ENCODE data around the gene POU2F2. TPM values are rescaled to one million over a fixed set of nuclear protein-coding genes. Genes with fewer than 3 reads are reported as not detected.
"Not testable (repeated sequence)": the region's sequence is repeated elsewhere in the genome, so short reads cannot be mapped to it uniquely, and the experiment has no call there.

POU2F2 gene
- polyA plus RNA-seq, 1 of the 3 experiments (the other 2 are of a cell fraction), result 0.49 TPM

GRCh38 chr19:42045575-42045974 is 86.7 kb downstream of the POU2F2 start (continued):
- TF ChIP-seq SIN3A (IDR thresholded peaks at IDR 0.05; ENCODE audit: borderline replicate concordance, low read depth, low read length) (no peak), MAX (IDR thresholded peaks at IDR 0.05; ENCODE audit: low read depth) (no peak), JUND (IDR thresholded peaks at IDR 0.05) (no peak)

GRCh38 chr19:42042455-42043170 is 89.6 kb downstream of the POU2F2 start:
- Histone ChIP-seq H3K4me3 (ENCODE audit: low read depth in 2 of 2, low read length in 1 of 2) (no peak overlapping the region), H3K4me2 (no peak overlapping the region), H3K9me3 (no peaks in the 10 kb centered on the region), H3K79me2 (ENCODE audit: insufficient read depth) (no peaks in the 10 kb centered on the region), H3K27me3 (ENCODE audit: insufficient read depth) (peaks cover 12% of the 10 kb centered on the region; the same call in 1 of the 2 replicates), H3K4me1 (ENCODE audit: control insufficient read depth in 1 of 2, insufficient read depth in 2 of 2, low read depth in 1 of 2, low read length in 1 of 2) (no peaks in the 10 kb centered on the region), H3K9me2 (no peaks in the 10 kb centered on the region), H4K20me1 (ENCODE audit: insufficient read depth) (no peaks in the 10 kb centered on the region), H3F3A (replicated peaks; ENCODE audit: insufficient read depth) (no peaks in the 10 kb centered on the region), H3K27ac (ENCODE audit: low read depth in 2 of 2, low read length in 1 of 2) (no peak overlapping the region), H2AFZ (ENCODE audit: low read depth) (no peak overlapping the region), H3K36me3 (replicated peaks in 1 of 2; ENCODE audit: control insufficient read depth in 1 of 2, insufficient read depth in 2 of 2, low read length in 1 of 2) (no peaks in the 10 kb centered on the region), H3K9ac (no peak overlapping the region)
- ChIA-PET POLR2A (no interaction called here), CTCF (interaction anchor here (0.8 kb wide), 1 partner anchor 8 kb away, joined by 3 read pairs; no protein-coding TSS in a partner anchor)
- 82% methylated on average over 23 of the region's 30 CpGs for WGBS (ENCODE audit: low lambda C conversion rate)
- TF ChIP-seq FOXJ3 (CRISPR knock-in tag; IDR thresholded peaks at IDR 0.05) (no peak), RXRA (IDR thresholded peaks at IDR 0.05; ENCODE audit: borderline replicate concordance, low read depth) (no peak), TCF12 (IDR thresholded peaks at IDR 0.05) (no peak), GABPA (IDR thresholded peaks at IDR 0.05; ENCODE audit: low read depth) (no peak), POLR2AphosphoS5 (IDR thresholded peaks at IDR 0.05; ENCODE audit: low read depth, low read length) (no peak), RAD21 (IDR thresholded peaks at IDR 0.05; ENCODE audit: low read length) (no peak), CHD2 (IDR thresholded peaks at IDR 0.05; ENCODE audit: low read length, partially characterized antibody) (no peak), SMC3 (IDR thresholded peaks at IDR 0.05; ENCODE audit: low read depth, low read length) (no peak), JUND (IDR thresholded peaks at IDR 0.05) (no peak), NRF1 (IDR thresholded peaks at IDR 0.05; ENCODE audit: low read depth, low read length) (no peak), RCOR1 (IDR thresholded peaks at IDR 0.05; ENCODE audit: low read length) (no peak), NFIC (IDR thresholded peaks at IDR 0.05; ENCODE audit: borderline replicate concordance) (no peak), RFX5 (IDR thresholded peaks at IDR 0.05; ENCODE audit: low read length) (no peak), SIN3A (IDR thresholded peaks at IDR 0.05; ENCODE audit: borderline replicate concordance, low read depth, low read length) (no peak), REST (IDR thresholded peaks at IDR 0.05; ENCODE audit: low read depth, low read length) (no peak), MXI1 (IDR thresholded peaks at IDR 0.05; ENCODE audit: low read depth, low read length) (no peak), ELF1 (IDR thresholded peaks at IDR 0.05) (no peak), FOSL2 (IDR thresholded peaks at IDR 0.05; ENCODE audit: borderline replicate concordance, low read depth) (no peak), PBX3 (IDR thresholded peaks at IDR 0.05) (no peak), TAF1 (IDR thresholded peaks at IDR 0.05; ENCODE audit: borderline replicate concordance, low read depth, low read length) (no peak)
- no peak for DNase-seq

- 64% methylated on average over 9 of the region's 9 CpGs for WGBS (ENCODE audit: low lambda C conversion rate)
- H3K9me2 ChIP-seq; H3K27me3 ChIP-seq (ENCODE audit: insufficient read depth); H3K79me2 ChIP-seq (ENCODE audit: insufficient read depth); H3K9me3 ChIP-seq; H3K27ac ChIP-seq (ENCODE audit: low read depth in 2 of 2, low read length in 1 of 2); POLR2A ChIA-PET; H2AFZ ChIP-seq (ENCODE audit: low read depth); H3K36me3 ChIP-seq (replicated peaks in 1 of 2; ENCODE audit: control insufficient read depth in 1 of 2, insufficient read depth in 2 of 2, low read length in 1 of 2); H3K4me2 ChIP-seq; H3K4me3 ChIP-seq (ENCODE audit: low read depth in 2 of 2, low read length in 1 of 2); H3K9ac ChIP-seq; DNase-seq; H4K20me1 ChIP-seq (ENCODE audit: insufficient read depth); H3F3A ChIP-seq (replicated peaks; ENCODE audit: insufficient read depth); H3K4me1 ChIP-seq (ENCODE audit: control insufficient read depth in 1 of 2, insufficient read depth in 2 of 2, low read depth in 1 of 2, low read length in 1 of 2): not testable (repeated sequence)
- CTCF ChIA-PET, result interaction anchor here (1.1 to 2.1 kb wide), 3 partner anchors 10 to 25 kb away, joined by 3 to 10 read pairs (median 4); no protein-coding TSS in a partner anchor
Measured at GRCh38 chr19:42040491-42040890, 91.8 kb downstream of the POU2F2 start.

All from SK-N-SH (cell line).